GM10266 (cell line): ENCODE measurements around the gene PRDM15.

Experiments used
- DNase-seq: peaks from one replicate; pipeline ENCODE4 v3.0.0; 2012; ENCODE audit errors: extremely low spot score
- TF ChIP-seq, protein P1 (sequence below): IDR thresholded peaks from 2 replicates; pipeline ENCODE4 v1.5.1; 2012; ENCODE audit warnings: mild to moderate bottlenecking, low read depth; ENCODE audit not compliant: control insufficient read depth, insufficient read depth; ENCODE audit errors: missing control alignments

Gene PRDM15

DNA sequence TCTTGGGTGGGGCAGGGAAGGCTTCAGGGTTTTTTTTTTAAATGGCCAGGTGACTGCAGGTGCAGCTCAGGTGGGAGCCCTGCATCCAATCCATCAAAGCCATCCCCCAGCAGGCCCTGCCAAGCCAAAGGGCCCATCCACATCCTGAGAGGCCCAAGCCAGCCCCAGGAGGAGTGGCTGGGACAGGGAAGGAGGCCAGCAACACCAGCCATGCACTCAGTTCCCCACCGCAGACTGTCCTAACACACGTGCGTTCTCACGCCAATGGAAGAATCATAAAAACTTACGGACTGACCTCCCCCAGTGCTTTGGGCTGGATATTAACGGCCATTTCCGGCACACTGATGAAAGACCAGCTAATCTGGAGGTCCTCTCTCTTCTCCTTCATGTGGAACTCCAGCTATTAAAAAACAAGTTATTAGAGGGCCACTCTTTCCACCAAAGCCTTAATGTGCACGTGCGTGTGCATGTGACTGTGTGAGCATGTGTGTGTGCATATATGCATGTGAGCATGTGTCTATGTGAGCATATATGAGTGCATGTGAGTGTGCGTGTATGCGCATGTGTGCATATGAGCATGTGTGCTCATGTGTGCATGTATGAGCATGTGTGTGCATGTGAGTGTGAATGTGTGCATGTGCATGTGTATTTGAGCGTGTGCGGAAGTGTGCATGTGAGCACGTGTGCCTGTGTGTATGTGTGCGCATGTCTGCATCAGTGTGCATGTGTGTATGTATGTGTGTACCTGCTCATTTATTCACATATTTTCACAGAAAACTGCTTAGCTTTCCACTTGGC is 39.6 kb upstream of the PRDM15 start:
- TF ChIP-seq, protein P1, sequence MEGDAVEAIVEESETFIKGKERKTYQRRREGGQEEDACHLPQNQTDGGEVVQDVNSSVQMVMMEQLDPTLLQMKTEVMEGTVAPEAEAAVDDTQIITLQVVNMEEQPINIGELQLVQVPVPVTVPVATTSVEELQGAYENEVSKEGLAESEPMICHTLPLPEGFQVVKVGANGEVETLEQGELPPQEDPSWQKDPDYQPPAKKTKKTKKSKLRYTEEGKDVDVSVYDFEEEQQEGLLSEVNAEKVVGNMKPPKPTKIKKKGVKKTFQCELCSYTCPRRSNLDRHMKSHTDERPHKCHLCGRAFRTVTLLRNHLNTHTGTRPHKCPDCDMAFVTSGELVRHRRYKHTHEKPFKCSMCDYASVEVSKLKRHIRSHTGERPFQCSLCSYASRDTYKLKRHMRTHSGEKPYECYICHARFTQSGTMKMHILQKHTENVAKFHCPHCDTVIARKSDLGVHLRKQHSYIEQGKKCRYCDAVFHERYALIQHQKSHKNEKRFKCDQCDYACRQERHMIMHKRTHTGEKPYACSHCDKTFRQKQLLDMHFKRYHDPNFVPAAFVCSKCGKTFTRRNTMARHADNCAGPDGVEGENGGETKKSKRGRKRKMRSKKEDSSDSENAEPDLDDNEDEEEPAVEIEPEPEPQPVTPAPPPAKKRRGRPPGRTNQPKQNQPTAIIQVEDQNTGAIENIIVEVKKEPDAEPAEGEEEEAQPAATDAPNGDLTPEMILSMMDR: no peak
- DNase-seq: no peak

DNA sequence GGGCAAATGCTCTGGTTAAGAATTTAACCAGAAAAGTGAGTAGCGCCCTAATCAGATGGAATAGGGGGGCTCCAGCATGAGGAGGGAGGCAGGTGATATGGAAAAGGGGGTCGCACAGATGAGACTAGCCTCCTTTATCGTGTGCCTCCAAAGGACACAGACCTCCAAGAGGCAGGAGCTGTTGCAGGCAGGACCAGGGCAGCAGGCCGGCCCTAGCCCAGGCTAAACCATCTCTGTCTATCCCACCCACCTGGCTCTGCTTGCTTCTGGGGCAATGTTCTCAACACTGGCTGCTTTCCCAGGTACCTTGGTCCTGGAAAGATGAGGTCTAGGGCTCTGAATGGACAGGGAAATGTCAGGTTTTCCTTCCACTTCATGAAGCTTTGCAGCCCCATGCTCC is 38.4 kb upstream of the PRDM15 start:
- DNase-seq: no peak
- TF ChIP-seq, protein P1: no peak

DNA sequence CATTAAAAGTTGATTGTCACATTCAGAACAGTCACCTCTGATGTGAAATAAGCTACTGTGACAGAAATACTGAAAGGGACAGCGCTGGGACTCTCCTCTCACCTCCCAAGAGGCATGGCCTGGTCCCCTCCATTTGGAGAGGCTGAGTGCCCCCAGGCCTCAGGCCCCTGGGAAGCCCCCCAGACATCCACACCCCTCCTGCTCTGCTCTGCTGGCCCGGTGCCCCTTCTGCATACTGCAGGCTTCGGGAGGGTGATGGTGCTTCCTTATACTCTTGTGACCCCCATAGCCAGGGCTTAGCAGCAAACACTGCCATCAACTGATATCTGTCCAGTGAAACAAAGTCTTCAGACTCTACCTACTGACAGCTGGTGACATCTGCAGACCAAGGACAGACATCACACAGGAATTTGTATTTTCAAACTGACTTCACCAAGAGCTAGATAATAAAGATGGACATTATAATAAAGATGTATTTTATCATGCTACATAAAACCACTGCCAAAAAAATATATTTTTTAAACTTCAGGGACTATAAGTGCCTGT is 37.8 kb upstream of the PRDM15 start:
- no peak for DNase-seq
- TF ChIP-seq, protein P1: peak; percentile 7

DNA sequence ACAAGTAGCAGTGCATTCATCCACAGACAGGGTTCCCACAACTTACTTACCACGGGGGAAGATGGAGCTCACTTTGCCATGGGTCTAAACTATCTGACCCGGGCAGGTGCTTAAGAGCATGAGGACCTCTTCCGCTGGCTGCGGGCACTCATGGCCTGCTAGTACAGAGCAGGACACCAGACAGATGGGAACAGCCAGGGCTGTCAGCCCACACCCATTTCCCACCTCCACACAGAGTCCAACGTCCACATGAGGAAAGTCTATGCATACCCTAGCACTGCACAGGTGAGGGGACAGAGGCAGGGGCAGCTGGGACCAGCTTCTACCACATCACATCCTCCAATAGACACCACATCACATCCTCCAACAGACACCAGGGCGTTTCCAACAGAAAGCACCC is 35.8 kb upstream of the PRDM15 start:
- TF ChIP-seq, protein P1: no peak
- DNase-seq: no peak

DNA sequence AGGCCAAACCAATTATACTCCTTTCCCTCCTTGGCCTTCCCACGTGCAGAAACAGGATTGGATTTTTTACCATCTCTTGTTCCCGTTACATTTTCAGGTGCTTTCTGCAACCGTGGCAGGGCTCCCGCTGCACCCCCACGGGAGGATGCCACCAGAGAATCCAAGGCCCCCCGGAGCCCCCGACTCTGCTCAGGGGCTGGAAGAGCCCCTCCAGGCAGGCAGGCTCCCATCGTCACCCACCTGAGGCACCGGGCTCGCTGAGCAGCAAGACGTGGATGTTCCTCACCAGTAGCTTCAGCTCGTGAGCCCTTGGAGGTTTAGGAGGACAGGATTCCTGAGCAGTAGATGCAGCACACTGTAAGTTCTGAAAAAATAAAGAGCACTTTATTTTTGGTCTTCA is 35.2 kb upstream of the PRDM15 start:
- TF ChIP-seq, protein P1: no peak
- DNase-seq: no peak

DNA sequence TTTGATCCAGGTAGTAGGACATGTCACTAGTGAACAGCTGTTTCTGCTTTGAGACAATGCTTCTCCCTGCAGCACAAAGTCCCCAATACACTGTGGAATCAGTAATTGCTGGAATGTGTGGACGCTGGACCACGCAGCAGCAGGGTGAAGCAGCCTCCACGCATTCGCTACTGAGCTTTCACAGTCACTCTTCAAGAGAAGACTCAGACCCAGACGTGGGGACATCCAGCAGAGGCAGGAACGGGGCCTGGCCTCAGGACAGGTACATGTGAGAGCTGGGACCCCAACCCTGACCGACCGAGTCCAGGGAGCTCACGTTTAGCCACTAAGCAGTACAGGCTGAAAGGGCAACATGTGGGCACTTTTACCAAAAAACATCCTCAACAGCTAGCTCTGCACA is 34.1 kb upstream of the PRDM15 start:
- no peak for DNase-seq
- TF ChIP-seq, protein P1: no peak

DNA sequence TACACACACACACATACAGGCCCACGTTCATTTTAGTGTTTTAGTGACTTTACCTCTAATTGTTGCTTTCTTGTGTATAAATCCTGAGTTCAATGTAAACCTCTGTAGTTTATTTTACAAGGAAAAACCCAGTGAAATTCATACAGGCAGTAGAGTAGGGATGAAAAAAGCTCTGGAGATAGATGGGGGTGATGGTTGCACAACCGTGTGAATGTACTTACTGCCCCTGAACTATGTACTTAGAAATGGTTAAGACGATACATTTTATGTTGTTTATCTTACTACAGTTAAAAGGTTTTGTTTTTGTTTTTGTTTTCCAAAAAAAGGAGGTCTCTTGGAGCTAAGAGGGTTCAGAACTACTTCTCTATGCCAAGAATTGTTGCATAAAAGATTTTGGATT is 29.7 kb upstream of the PRDM15 start:
- TF ChIP-seq, protein P1: no peak
- DNase-seq: no peak
